ENCODE measurements around the gene ZNF22. TPM values are rescaled to one million over a fixed set of nuclear protein-coding genes. Genes with fewer than 3 reads are reported as not detected.

The ZNF22 gene
- total and polyA plus RNA-seq, 7 donors: 5.9 to 15.9 (median 12.8) TPM

GRCh38 chr10:44974628-44975430 is 25.9 kb upstream of the ZNF22 start:
- no peaks in the 10 kb centered on the region for H3K27me3 ChIP-seq (ENCODE audit: insufficient read depth in 3 of 3, low read length in 2 of 3)
- TF ChIP-seq, protein P1, sequence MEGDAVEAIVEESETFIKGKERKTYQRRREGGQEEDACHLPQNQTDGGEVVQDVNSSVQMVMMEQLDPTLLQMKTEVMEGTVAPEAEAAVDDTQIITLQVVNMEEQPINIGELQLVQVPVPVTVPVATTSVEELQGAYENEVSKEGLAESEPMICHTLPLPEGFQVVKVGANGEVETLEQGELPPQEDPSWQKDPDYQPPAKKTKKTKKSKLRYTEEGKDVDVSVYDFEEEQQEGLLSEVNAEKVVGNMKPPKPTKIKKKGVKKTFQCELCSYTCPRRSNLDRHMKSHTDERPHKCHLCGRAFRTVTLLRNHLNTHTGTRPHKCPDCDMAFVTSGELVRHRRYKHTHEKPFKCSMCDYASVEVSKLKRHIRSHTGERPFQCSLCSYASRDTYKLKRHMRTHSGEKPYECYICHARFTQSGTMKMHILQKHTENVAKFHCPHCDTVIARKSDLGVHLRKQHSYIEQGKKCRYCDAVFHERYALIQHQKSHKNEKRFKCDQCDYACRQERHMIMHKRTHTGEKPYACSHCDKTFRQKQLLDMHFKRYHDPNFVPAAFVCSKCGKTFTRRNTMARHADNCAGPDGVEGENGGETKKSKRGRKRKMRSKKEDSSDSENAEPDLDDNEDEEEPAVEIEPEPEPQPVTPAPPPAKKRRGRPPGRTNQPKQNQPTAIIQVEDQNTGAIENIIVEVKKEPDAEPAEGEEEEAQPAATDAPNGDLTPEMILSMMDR (IDR thresholded peaks at IDR 0.05): peak; percentile 98
- intact Hi-C loops (cut with DNase I): loop anchor here (1.0 to 2.0 kb wide), 2 partner anchors 42 to 43 kb away; no protein-coding TSS in a partner anchor
- WGBS, 3 donors: 7 to 11% (median 7%) methylated on average over 42 to 46 of the region's 46 CpGs
- ATAC-seq (peak; percentile 69 to 78 (median 70)), DNase-seq (peak; percentile 78 to 87)
- H3K4me3 ChIP-seq: peak overlapping the region; percentile 61
- H3K36me3 ChIP-seq (ENCODE audit: insufficient read depth in 1 of 2, low read depth in 1 of 2): peaks cover 0 to 18% of the 10 kb centered on the region in 2 donors
- peaks cover 53% of the 10 kb centered on the region for H3K4me1 ChIP-seq
- H3K27ac ChIP-seq: peak overlapping the region; percentile 96
- no peaks in the 10 kb centered on the region for H3K9me3 ChIP-seq

- intact Hi-C loops (cut with DNase I): loop anchor here (1.0 to 2.0 kb wide), 2 partner anchors 43 kb away; no protein-coding TSS in a partner anchor
- no peaks in the 10 kb centered on the region for H3K9me3 ChIP-seq
- H3K36me3 ChIP-seq (ENCODE audit: insufficient read depth in 1 of 2, low read depth in 1 of 2): peaks cover 0 to 16% of the 10 kb centered on the region in 2 donors
- H3K4me1 ChIP-seq: peaks cover 55% of the 10 kb centered on the region
- DNase-seq (peak in 1 of 2 donors; percentile 66), ATAC-seq (no peak)
- TF ChIP-seq, protein P1 (IDR thresholded peaks at IDR 0.05): no peak
- WGBS, 3 donors: 46% methylated on average over 10 of the region's 10 CpGs
- H3K27ac ChIP-seq: peak overlapping the region; percentile 96
- H3K4me3 ChIP-seq: peak overlapping the region; percentile 90
- H3K27me3 ChIP-seq (ENCODE audit: insufficient read depth in 3 of 3, low read length in 2 of 3): no peaks in the 10 kb centered on the region
These were observed 25.0 kb upstream of the ZNF22 start for GRCh38 chr10:44975431-44976331.

DNA sequence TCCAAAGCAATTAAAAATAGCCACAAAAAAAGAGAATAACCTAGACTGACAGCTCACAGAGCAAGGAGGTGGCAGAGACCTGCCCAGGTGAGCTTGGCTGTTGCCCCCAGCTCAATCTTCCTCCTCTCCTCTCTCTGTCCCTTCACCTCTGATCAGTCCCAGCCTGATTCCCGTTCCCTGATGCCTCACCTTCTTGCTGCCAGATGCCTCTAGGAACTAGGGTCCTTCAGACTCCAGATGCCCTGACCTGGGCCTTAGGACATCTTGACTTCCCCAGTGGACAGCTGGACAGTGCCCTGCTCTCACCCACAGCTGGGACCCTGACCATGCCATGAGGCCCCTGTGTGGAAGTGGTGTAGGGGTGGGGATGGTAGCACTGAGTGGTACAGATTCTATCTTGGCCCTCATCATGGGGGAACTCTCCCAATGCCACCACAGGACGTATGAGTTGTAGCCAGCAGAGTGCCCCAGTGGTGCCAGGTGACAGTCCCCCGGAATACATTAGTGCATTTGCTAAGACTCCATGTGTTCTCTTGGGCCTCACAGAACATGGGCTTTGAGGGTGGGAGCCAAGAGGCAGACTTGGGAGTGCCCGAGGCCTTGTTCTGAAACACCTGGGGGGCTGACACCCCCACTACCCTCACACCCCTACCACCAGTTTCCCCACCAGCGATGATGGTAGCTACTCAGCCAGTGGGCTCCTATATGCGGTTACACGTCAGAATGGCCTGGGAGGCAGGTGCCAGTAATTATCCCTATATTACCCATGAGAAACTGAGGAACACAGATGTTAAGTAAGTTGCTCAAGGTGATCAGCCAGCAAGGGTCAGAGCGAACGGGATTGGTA is 24.1 kb upstream of the ZNF22 start:
- Histone ChIP-seq H3K27me3 (ENCODE audit: insufficient read depth in 3 of 3, low read length in 2 of 3) (no peaks in the 10 kb centered on the region), H3K9me3 (no peaks in the 10 kb centered on the region), H3K36me3 (ENCODE audit: insufficient read depth in 1 of 2, low read depth in 1 of 2) (peaks cover 0 to 7% of the 10 kb centered on the region in 2 donors), H3K4me3 (peak overlapping the region; percentile 90), H3K27ac (peak overlapping the region; percentile 96), H3K4me1 (peaks cover 64% of the 10 kb centered on the region)
- TF ChIP-seq, protein P1 (IDR thresholded peaks at IDR 0.05): no peak
- ATAC-seq (no peak), DNase-seq (peak in 1 of 2 donors; percentile 49)
- intact Hi-C loops (cut with DNase I): no loop called here
- 46 to 57% (median 51%) methylated on average over 9 of the region's 9 CpGs for WGBS, 3 donors
